ENCODE data around the gene HMGN1. TPM values are rescaled to one million over a fixed set of nuclear protein-coding genes. Genes with fewer than 3 reads are reported as not detected.

HMGN1 gene
- total RNA-seq, 4 donors from 2014 or later = 54.0 to 75.8 (median 60.3) TPM

- no peak for ATAC-seq (ENCODE audit: low FRiP score)
- TF ChIP-seq CTCF (IDR thresholded peaks at IDR 0.05) = no peak
- no peak for DNase-seq (ENCODE audit: low spot score)
These were observed 1.5 kb upstream of the HMGN1 start for GRCh38 chr21:39350094-39351005.

GRCh38 chr21:39349211-39350093, 564 bp upstream of the HMGN1 start:
- ATAC-seq (ENCODE audit: low FRiP score) = peak; percentile 92
- no peak for TF ChIP-seq CTCF (IDR thresholded peaks at IDR 0.05)
- peak; percentile 81 for DNase-seq (ENCODE audit: low spot score)

- ATAC-seq (ENCODE audit: low FRiP score) (no peak), DNase-seq (ENCODE audit: low spot score) (no peak)
- no peak for TF ChIP-seq CTCF (IDR thresholded peaks at IDR 0.05)
These were observed 891 bp downstream of the HMGN1 start for GRCh38 chr21:39348040-39348354.

- TF ChIP-seq CTCF (IDR thresholded peaks at IDR 0.05) = no peak
- DNase-seq (ENCODE audit: low spot score) (no peak), ATAC-seq (ENCODE audit: low FRiP score) (no peak)
These were observed 1.4 kb downstream of the HMGN1 start for GRCh38 chr21:39347537-39347936.

GRCh38 chr21:39346671-39347331, 2.1 kb downstream of the HMGN1 start:
- ATAC-seq (ENCODE audit: low FRiP score) (no peak), DNase-seq (ENCODE audit: low spot score) (no peak)
- TF ChIP-seq CTCF (IDR thresholded peaks at IDR 0.05) = no peak

- DNase-seq (ENCODE audit: low spot score) = no peak
- no peak for ATAC-seq (ENCODE audit: low FRiP score)
- no peak for TF ChIP-seq CTCF (IDR thresholded peaks at IDR 0.05)
These were observed 2.7 kb downstream of the HMGN1 start for GRCh38 chr21:39346206-39346605.
